SW 1271 (cell line): Measurements from ENCODE around the gene TMEM89.

Experiments
- DNase-seq, 2 experiments: peaks; one replicate each; lab custom pipeline; 2025; lab: John Stamatoyannopoulos, UW

Gene TMEM89

GRCh38 chr3:48591436-48591835, 30.1 kb downstream of the TMEM89 start:
- DNase-seq = no peak

GRCh38 chr3:48588230-48588629, 33.3 kb downstream of the TMEM89 start:
- no peak for DNase-seq

- no peak for DNase-seq
Observed at GRCh38 chr3:48587686-48588085, 33.9 kb downstream of the TMEM89 start.

GRCh38 chr3:48585411-48585810, 36.2 kb downstream of the TMEM89 start:
- DNase-seq = no peak

DNA sequence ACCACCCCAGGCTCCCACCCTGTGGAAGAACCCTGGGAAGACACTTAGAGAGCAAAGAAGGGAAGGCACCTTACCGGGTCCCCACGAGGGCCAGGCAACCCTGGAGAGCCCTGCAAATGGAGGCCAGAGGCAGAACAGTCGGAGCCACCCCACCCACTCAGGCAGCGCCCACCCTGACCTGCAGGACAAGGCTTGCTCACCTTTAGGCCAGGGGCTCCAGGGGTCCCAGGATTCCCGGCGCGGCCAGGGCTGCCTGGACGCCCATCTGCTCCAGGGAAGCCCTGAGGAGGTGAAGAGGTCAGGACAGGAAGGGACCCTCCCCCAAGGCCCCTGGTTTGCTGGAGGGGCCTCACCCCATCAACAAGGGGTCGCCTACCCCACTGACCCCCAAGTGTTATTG, 36.7 kb downstream of the TMEM89 start:
- no peak for DNase-seq

DNA sequence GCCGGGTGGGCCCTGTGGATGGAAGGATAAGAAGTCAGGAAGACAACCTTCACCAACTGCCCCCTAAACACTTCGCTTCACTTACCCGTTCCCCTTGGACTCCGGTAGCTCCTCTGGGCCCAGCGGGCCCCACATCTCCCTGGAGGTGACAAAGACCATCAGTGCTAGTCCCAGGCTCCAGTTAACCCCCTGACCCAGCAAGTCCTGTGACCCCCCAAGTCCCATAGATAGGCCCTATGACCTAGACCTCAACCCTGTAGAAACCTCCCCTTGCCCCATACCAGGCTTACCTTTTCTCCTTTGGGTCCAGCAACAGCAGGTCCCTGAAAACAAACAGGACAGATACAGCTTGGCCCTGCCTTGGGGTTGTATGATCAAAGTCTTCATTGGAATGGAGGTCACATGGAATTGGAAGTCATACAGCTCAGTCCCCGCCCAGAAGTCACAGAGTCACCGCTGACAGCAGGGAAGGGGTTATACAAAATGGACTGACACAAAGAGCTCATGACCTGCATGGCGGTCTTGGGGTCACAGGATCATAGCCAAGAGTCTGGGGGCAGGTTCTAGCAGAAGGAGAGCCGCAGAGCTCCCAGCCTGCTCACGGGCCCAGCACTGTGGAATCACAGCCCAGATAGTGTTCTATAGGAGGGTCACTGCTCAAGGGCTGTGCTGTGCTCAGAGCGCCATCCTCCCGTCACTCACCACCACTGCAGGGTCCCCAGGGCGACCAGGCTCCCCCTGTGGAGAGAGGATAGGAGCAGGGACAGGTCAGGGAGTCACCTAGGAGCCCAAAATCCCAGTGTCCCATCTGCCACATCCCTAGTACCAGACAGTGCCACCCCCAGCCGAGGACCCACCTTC, 39.7 kb downstream of the TMEM89 start:
- no peak for DNase-seq

DNA sequence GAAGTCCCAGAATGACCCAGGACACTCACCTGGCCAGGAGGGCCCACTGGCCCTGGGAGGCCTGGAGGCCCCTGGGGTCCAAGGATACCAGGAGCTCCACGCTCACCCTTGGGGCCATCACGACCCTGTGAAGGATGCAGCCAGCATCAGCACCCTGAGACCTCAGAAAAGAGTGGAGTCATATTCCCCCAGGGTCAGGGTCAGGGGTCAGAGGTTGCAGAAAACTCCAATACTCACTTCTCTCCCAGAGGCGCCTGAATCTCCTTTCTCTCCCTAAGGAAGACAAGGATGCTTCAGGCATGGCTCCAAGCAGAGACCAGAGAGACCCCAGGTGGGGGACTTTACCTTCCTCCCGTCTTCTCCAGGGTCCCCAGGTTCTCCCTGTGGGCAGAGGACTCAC, 44.9 kb downstream of the TMEM89 start:
- DNase-seq = no peak

GRCh38 chr3:48575366-48575765, 46.2 kb downstream of the TMEM89 start:
- DNase-seq = no peak

- no peak for DNase-seq
Observed at GRCh38 chr3:48573973-48574585, 47.5 kb downstream of the TMEM89 start.

GRCh38 chr3:48572517-48572916, 49.1 kb downstream of the TMEM89 start:
- DNase-seq = no peak

DNA sequence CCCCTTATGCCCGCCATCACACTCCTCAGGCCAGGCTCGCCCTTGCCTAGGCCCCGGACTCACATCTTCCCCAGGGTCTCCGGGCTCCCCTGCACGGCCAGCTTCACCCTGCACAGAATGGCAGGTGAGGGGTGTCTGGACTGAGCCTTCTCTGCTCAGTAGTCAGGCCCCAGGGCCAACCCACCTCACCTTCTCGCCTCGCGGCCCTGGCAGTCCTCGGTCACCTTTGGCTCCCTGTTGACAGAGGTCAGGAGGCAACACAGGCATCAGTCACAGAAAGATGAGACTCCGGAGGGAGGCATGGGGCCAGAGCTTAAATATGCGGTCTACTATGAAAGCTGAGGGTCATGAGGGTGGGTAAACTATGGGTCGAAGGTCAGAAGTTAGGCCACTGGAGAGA, 49.6 kb downstream of the TMEM89 start:
- no peak for DNase-seq
